ENCODE measurements around the gene NSA2.

Gene NSA2

GRCh38 chr5:74765929-74766328 lies 1.1 kb upstream of the NSA2 start:
- Histone ChIP-seq H3K4me1 (ENCODE audit: insufficient read depth, low read length) (peaks cover 47% of the 10 kb centered on the region), H3K9ac (ENCODE audit: low read depth, low read length) (peak overlapping the region; percentile 66), H3K9me3 (ENCODE audit: insufficient read depth, low read length, severe bottlenecking) (no peaks in the 10 kb centered on the region), H3K4me2 (ENCODE audit: insufficient read depth, low read length) (peak overlapping the region; percentile 91), H3K27me3 (ENCODE audit: insufficient read depth, low read length, poor library complexity) (no peaks in the 10 kb centered on the region), H3K79me2 (ENCODE audit: insufficient read depth, low read length) (peaks cover 72% of the 10 kb centered on the region), H4K20me1 (ENCODE audit: insufficient read depth, low read length) (peaks cover 5% of the 10 kb centered on the region), H3K4me3 (ENCODE audit: low read depth in 1 of 2, low read length in 2 of 2) (peak overlapping the region; percentile 90 to 91), H3K36me3 (ENCODE audit: insufficient read depth, low read length) (peaks cover 52% of the 10 kb centered on the region), H3K27ac (ENCODE audit: low read length) (peak overlapping the region; percentile 76), H2AFZ (ENCODE audit: low read depth, low read length) (no peak overlapping the region)
- DNase-seq = no peak
- no peak for ATAC-seq (ENCODE audit: insufficient read depth, low read depth)
- TF ChIP-seq CTCF (IDR thresholded peaks at IDR 0.05; ENCODE audit: borderline replicate concordance, extremely low read depth, low read length, poor library complexity, severe bottlenecking) = no peak
- TF ChIP-seq EZH2 (IDR thresholded peaks at IDR 0.05; ENCODE audit: borderline replicate concordance, low read depth, low read length, severe bottlenecking) = no peak

GRCh38 chr5:74766418-74766848 lies 616 bp upstream of the NSA2 start:
- Histone ChIP-seq H3K9ac (ENCODE audit: low read depth, low read length) (peak overlapping the region; percentile 66), H3K27me3 (ENCODE audit: insufficient read depth, low read length, poor library complexity) (no peaks in the 10 kb centered on the region), H3K79me2 (ENCODE audit: insufficient read depth, low read length) (peaks cover 72% of the 10 kb centered on the region), H3K27ac (ENCODE audit: low read length) (peak overlapping the region; percentile 76), H3K4me1 (ENCODE audit: insufficient read depth, low read length) (peaks cover 47% of the 10 kb centered on the region), H2AFZ (ENCODE audit: low read depth, low read length) (peak overlapping the region; percentile 94), H3K36me3 (ENCODE audit: insufficient read depth, low read length) (peaks cover 52% of the 10 kb centered on the region), H4K20me1 (ENCODE audit: insufficient read depth, low read length) (peaks cover 5% of the 10 kb centered on the region), H3K9me3 (ENCODE audit: insufficient read depth, low read length, severe bottlenecking) (no peaks in the 10 kb centered on the region), H3K4me3 (ENCODE audit: low read depth in 1 of 2, low read length in 2 of 2) (peak overlapping the region; percentile 90 to 91), H3K4me2 (ENCODE audit: insufficient read depth, low read length) (peak overlapping the region; percentile 91)
- DNase-seq (peak; percentile 22), ATAC-seq (ENCODE audit: insufficient read depth, low read depth) (peak; percentile 46)
- no peak for TF ChIP-seq EZH2 (IDR thresholded peaks at IDR 0.05; ENCODE audit: borderline replicate concordance, low read depth, low read length, severe bottlenecking)
- TF ChIP-seq CTCF (IDR thresholded peaks at IDR 0.05; ENCODE audit: borderline replicate concordance, extremely low read depth, low read length, poor library complexity, severe bottlenecking) = peak; percentile 63

- Histone ChIP-seq H3K36me3 (ENCODE audit: insufficient read depth, low read length) (peaks cover 50% of the 10 kb centered on the region), H3K27ac (ENCODE audit: low read length) (peak overlapping the region; percentile 75), H2AFZ (ENCODE audit: low read depth, low read length) (peak overlapping the region; percentile 94), H3K9me3 (ENCODE audit: insufficient read depth, low read length, severe bottlenecking) (no peaks in the 10 kb centered on the region), H3K79me2 (ENCODE audit: insufficient read depth, low read length) (peaks cover 64% of the 10 kb centered on the region), H3K4me3 (ENCODE audit: low read depth in 1 of 2, low read length in 2 of 2) (peak overlapping the region; percentile 90 to 91), H3K27me3 (ENCODE audit: insufficient read depth, low read length, poor library complexity) (no peaks in the 10 kb centered on the region), H3K4me2 (ENCODE audit: insufficient read depth, low read length) (peak overlapping the region; percentile 79), H3K4me1 (ENCODE audit: insufficient read depth, low read length) (peaks cover 41% of the 10 kb centered on the region), H3K9ac (ENCODE audit: low read depth, low read length) (peak overlapping the region; percentile 66), H4K20me1 (ENCODE audit: insufficient read depth, low read length) (peaks cover 5% of the 10 kb centered on the region)
- no peak for DNase-seq
- TF ChIP-seq CTCF (IDR thresholded peaks at IDR 0.05; ENCODE audit: borderline replicate concordance, extremely low read depth, low read length, poor library complexity, severe bottlenecking) (no peak), EZH2 (IDR thresholded peaks at IDR 0.05; ENCODE audit: borderline replicate concordance, low read depth, low read length, severe bottlenecking) (no peak)
- peak; percentile 48 for ATAC-seq (ENCODE audit: insufficient read depth, low read depth)
Observed at GRCh38 chr5:74767579-74767913, 497 bp downstream of the NSA2 start.

GRCh38 chr5:74772359-74772758 lies 5.3 kb downstream of the NSA2 start:
- Histone ChIP-seq H4K20me1 (ENCODE audit: insufficient read depth, low read length) (peaks cover 5% of the 10 kb centered on the region; the same call in 1 of the 2 replicates), H3K27me3 (ENCODE audit: insufficient read depth, low read length, poor library complexity) (no peaks in the 10 kb centered on the region), H3K4me2 (ENCODE audit: insufficient read depth, low read length) (no peak overlapping the region), H3K27ac (ENCODE audit: low read length) (no peak overlapping the region), H3K9me3 (ENCODE audit: insufficient read depth, low read length, severe bottlenecking) (no peaks in the 10 kb centered on the region), H3K4me1 (ENCODE audit: insufficient read depth, low read length) (peaks cover 12% of the 10 kb centered on the region), H3K36me3 (ENCODE audit: insufficient read depth, low read length) (peaks cover 71% of the 10 kb centered on the region), H3K79me2 (ENCODE audit: insufficient read depth, low read length) (peaks cover 20% of the 10 kb centered on the region), H3K9ac (ENCODE audit: low read depth, low read length) (no peak overlapping the region), H3K4me3 (ENCODE audit: low read depth in 1 of 2, low read length in 2 of 2) (no peak overlapping the region), H2AFZ (ENCODE audit: low read depth, low read length) (no peak overlapping the region)
- ATAC-seq (ENCODE audit: insufficient read depth, low read depth) (no peak), DNase-seq (no peak)
- TF ChIP-seq EZH2 (IDR thresholded peaks at IDR 0.05; ENCODE audit: borderline replicate concordance, low read depth, low read length, severe bottlenecking) = no peak
- TF ChIP-seq CTCF (IDR thresholded peaks at IDR 0.05; ENCODE audit: borderline replicate concordance, extremely low read depth, low read length, poor library complexity, severe bottlenecking) = no peak
